ENCODE data around the gene GSX2.

GSX2 gene

GRCh38 chr4:54082168-54082567, 17.8 kb upstream of the GSX2 start:
- DNase-seq, result no peak

GRCh38 chr4:54085284-54085683, 14.7 kb upstream of the GSX2 start:
- DNase-seq, result no peak

GRCh38 chr4:54089875-54090274, 10.1 kb upstream of the GSX2 start:
- no peak for DNase-seq

GRCh38 chr4:54090404-54090803, 9.6 kb upstream of the GSX2 start:
- DNase-seq, result no peak

GRCh38 chr4:54090804-54091623, 8.9 kb upstream of the GSX2 start:
- DNase-seq, result no peak

- peak; percentile 41 for DNase-seq
Measured at GRCh38 chr4:54091637-54092404, 8.1 kb upstream of the GSX2 start.

GRCh38 chr4:54092405-54093323, 7.3 kb upstream of the GSX2 start:
- no peak for DNase-seq

- DNase-seq, result no peak
Measured at GRCh38 chr4:54093324-54094240, 6.4 kb upstream of the GSX2 start.

- no peak for DNase-seq
Measured at GRCh38 chr4:54094451-54094850, 5.5 kb upstream of the GSX2 start.

- DNase-seq, result no peak
Measured at GRCh38 chr4:54095110-54095825, 4.7 kb upstream of the GSX2 start.

- DNase-seq, result no peak
Measured at GRCh38 chr4:54096295-54096962, 3.5 kb upstream of the GSX2 start.

- DNase-seq, result no peak
Measured at GRCh38 chr4:54097152-54097551, 2.8 kb upstream of the GSX2 start.

GRCh38 chr4:54098375-54098774, 1.6 kb upstream of the GSX2 start:
- no peak for DNase-seq

- DNase-seq, result no peak
Measured at GRCh38 chr4:54099287-54099747, 646 bp upstream of the GSX2 start.

- DNase-seq, result no peak
Measured at GRCh38 chr4:54100595-54101189, 729 bp downstream of the GSX2 start.

GRCh38 chr4:54101190-54102041, 1.5 kb downstream of the GSX2 start:
- DNase-seq, result no peak

GRCh38 chr4:54102531-54103106, 2.7 kb downstream of the GSX2 start:
- no peak for DNase-seq

GRCh38 chr4:54103190-54103574, 3.2 kb downstream of the GSX2 start:
- DNase-seq, result no peak

GRCh38 chr4:54104907-54105306, 4.9 kb downstream of the GSX2 start:
- no peak for DNase-seq
